ENCODE results near the gene KCNN1. TPM values are rescaled to one million over a fixed set of nuclear protein-coding genes. Genes with fewer than 3 reads are reported as not detected.

Gene KCNN1
- total RNA-seq, 1 experiment from 2014 or later = 9.2 TPM

- peaks cover 35% of the 10 kb centered on the region for H3K27me3 Mint-ChIP-seq (ENCODE audit: low read depth)
- Histone ChIP-seq H3K56ac (ENCODE audit: insufficient read length, low read depth, low read length) (no peak overlapping the region), H4K20me1 (ENCODE audit: control insufficient read depth, insufficient read depth, insufficient read length) (no peaks in the 10 kb centered on the region), H3K79me1 (ENCODE audit: insufficient read depth, low read depth, low read length, poor library complexity, severe bottlenecking) (no peaks in the 10 kb centered on the region), H3K23ac (ENCODE audit: insufficient read length, low read depth, low read length) (no peak overlapping the region), H2AK5ac (ENCODE audit: insufficient read length, low read length) (no peak overlapping the region), H3K79me2 (ENCODE audit: insufficient read depth, low read length) (no peaks in the 10 kb centered on the region), H2BK120ac (ENCODE audit: low read depth, low read length, poor library complexity, severe bottlenecking) (no peak overlapping the region), H2BK15ac (ENCODE audit: low read depth, low read length) (no peak overlapping the region), H2BK12ac (ENCODE audit: insufficient read length, low read depth, low read length) (no peak overlapping the region), H3K4ac (ENCODE audit: low read depth, low read length) (no peak overlapping the region), H3K14ac (ENCODE audit: insufficient read depth, low read length) (no peak overlapping the region), H3K23me2 (ENCODE audit: insufficient read length, low read depth, low read length, poor library complexity, severe bottlenecking) (peaks cover 11% of the 10 kb centered on the region), H3T11ph (ENCODE audit: low read length) (no peak overlapping the region), H3K27ac (ENCODE audit: insufficient read length, low read depth, low read length) (no peak overlapping the region), H3K27me3 (ENCODE audit: insufficient read depth, low read length) (no peaks in the 10 kb centered on the region; the same call in 1 of the 2 replicates), H3K4me1 (ENCODE audit: insufficient read depth, low read length) (no peaks in the 10 kb centered on the region), H4K5ac (ENCODE audit: insufficient read length, low read depth, low read length) (no peak overlapping the region), H3K18ac (ENCODE audit: insufficient read length, low read depth, low read length) (no peak overlapping the region), H2BK5ac (ENCODE audit: insufficient read length, low read length) (no peak overlapping the region), H2BK20ac (ENCODE audit: low read depth, low read length, poor library complexity, severe bottlenecking) (no peak overlapping the region), H4K8ac (replicated peaks; ENCODE audit: insufficient read length, low read depth, low read length) (no peak overlapping the region), H3K9me3 (ENCODE audit: control insufficient read depth, low read depth, low read length) (no peaks in the 10 kb centered on the region), H2AFZ (ENCODE audit: low read length) (no peak overlapping the region), H3K9ac (ENCODE audit: extremely low read depth, insufficient read length, low read length) (no peak overlapping the region), H3K4me2 (ENCODE audit: insufficient read depth, insufficient read length, low read length) (peak overlapping the region; percentile 26), H4K91ac (ENCODE audit: insufficient read length, low read depth, low read length) (no peak overlapping the region)
- WGBS (ENCODE audit: extremely low coverage, insufficient read length, low lambda C conversion rate) = no CpG with 5 or more reads among the region's 15 CpGs
- peaks cover 2 to 3% (median 2%) of the 10 kb centered on the region in 3 experiments; a peak in 6 of 7 replicates for H3K36me3 Mint-ChIP-seq (ENCODE audit: insufficient read depth in 1 of 3, low read depth in 3 of 3)
- TF ChIP-seq CTCF (conservative IDR thresholded peaks at IDR 0.05) = no peak
- no peak overlapping the region for H3K27ac Mint-ChIP-seq
- H3K9me3 Mint-ChIP-seq = peaks cover 2 to 5% of the 10 kb centered on the region in 2 experiments
- no peak for DNase-seq
- peak overlapping the region; percentile 59 to 75 for H3K4me3 Mint-ChIP-seq
- H3K4me1 Mint-ChIP-seq = peaks cover 8 to 15% of the 10 kb centered on the region in 2 experiments
These were observed 35.0 kb downstream of the KCNN1 start for GRCh38 chr19:18001777-18002345.

Data from H9 (cell line).